Ishikawa (cell line): ENCODE results near the gene MAP1A.

Experiments used
- CEBPB ChIP-seq: IDR thresholded peaks from 2 replicates; pipeline ENCODE4 v1.6.1; 2012
- CREB1 ChIP-seq: IDR thresholded peaks from 2 replicates; pipeline ENCODE4 v1.6.1; 2012; ENCODE audit warnings: low read depth
- EGR1 ChIP-seq: IDR thresholded peaks from 2 replicates; pipeline ENCODE4 v1.6.1; 2012
- EP300 ChIP-seq: IDR thresholded peaks from 2 replicates; pipeline ENCODE4 v1.6.1; 2012; ENCODE audit warnings: borderline replicate concordance
- FOXM1 ChIP-seq: IDR thresholded peaks from 2 replicates; pipeline ENCODE4 v1.6.1; 2012; ENCODE audit warnings: low read depth, borderline replicate concordance
- MAX ChIP-seq: IDR thresholded peaks from 2 replicates; pipeline ENCODE4 v1.6.1; 2012
- NFIC ChIP-seq: IDR thresholded peaks from 2 replicates; pipeline ENCODE4 v1.6.1; 2012
- RAD21 ChIP-seq: IDR thresholded peaks from 2 replicates; pipeline ENCODE4 v1.6.1; 2012; ENCODE audit warnings: low read depth
- REST ChIP-seq: IDR thresholded peaks from 2 replicates; pipeline ENCODE4 v1.6.1; 2012; ENCODE audit warnings: low read depth, mild to moderate bottlenecking
- TAF1 ChIP-seq: IDR thresholded peaks from 2 replicates; pipeline ENCODE4 v1.6.1; 2012; ENCODE audit warnings: low read depth, mild to moderate bottlenecking
- TCF12 ChIP-seq: IDR thresholded peaks from 2 replicates; pipeline ENCODE4 v1.6.1; 2012; ENCODE audit warnings: low read depth
- TEAD4 ChIP-seq: IDR thresholded peaks from 2 replicates; pipeline ENCODE4 v1.6.1; 2012
- USF1 ChIP-seq: IDR thresholded peaks from 2 replicates; pipeline ENCODE4 v1.6.1; 2012
- YY1 ChIP-seq: IDR thresholded peaks from 2 replicates; pipeline ENCODE4 v1.6.1; 2012; ENCODE audit warnings: low read depth
- ZBTB7A ChIP-seq: IDR thresholded peaks from 2 replicates; pipeline ENCODE4 v1.6.1; 2012; ENCODE audit warnings: low read depth

Gene MAP1A

GRCh38 chr15:43527016-43527801, 9.8 kb downstream of the MAP1A start:
- TF ChIP-seq USF1 (no peak), MAX (no peak), CEBPB (no peak), REST (no peak), EGR1 (no peak), CREB1 (no peak), ZBTB7A (no peak), TAF1 (no peak), RAD21 (no peak), NFIC (no peak), TCF12 (no peak), FOXM1 (no peak), EP300 (no peak), YY1 (no peak), TEAD4 (no peak)

- TF ChIP-seq TCF12 (no peak), CREB1 (no peak), REST (no peak), EGR1 (no peak), TAF1 (no peak), MAX (no peak), RAD21 (no peak), YY1 (no peak), NFIC (no peak), USF1 (no peak), TEAD4 (no peak), ZBTB7A (no peak), EP300 (no peak), FOXM1 (no peak), CEBPB (no peak)
Measured at GRCh38 chr15:43527802-43528541, 10.6 kb downstream of the MAP1A start.

- no peak for TF ChIP-seq RAD21
- TF ChIP-seq CREB1 = no peak
- TF ChIP-seq REST = no peak
- no peak for TF ChIP-seq NFIC
- no peak for TF ChIP-seq TEAD4
- TF ChIP-seq TCF12 = no peak
- TF ChIP-seq TAF1 = no peak
- TF ChIP-seq EP300 = no peak
Measured at GRCh38 chr15:43528542-43529007, 11.2 kb downstream of the MAP1A start.

- TF ChIP-seq RAD21 (no peak), USF1 (no peak)
Measured at GRCh38 chr15:43529141-43529540, 11.7 kb downstream of the MAP1A start.
